CD4-positive, alpha-beta T cell treated with Interleukin-17A for 1 hour (primary cell): ENCODE measurements around the gene MCF2L.

ENCODE experiments used
- DNase-seq: peaks from one replicate; pipeline ENCODE4 v3.0.0-alpha.2; 2020

MCF2L gene

GRCh38 chr13:113116871-113117271, 147.9 kb downstream of the MCF2L start:
- DNase-seq, result no peak

DNA sequence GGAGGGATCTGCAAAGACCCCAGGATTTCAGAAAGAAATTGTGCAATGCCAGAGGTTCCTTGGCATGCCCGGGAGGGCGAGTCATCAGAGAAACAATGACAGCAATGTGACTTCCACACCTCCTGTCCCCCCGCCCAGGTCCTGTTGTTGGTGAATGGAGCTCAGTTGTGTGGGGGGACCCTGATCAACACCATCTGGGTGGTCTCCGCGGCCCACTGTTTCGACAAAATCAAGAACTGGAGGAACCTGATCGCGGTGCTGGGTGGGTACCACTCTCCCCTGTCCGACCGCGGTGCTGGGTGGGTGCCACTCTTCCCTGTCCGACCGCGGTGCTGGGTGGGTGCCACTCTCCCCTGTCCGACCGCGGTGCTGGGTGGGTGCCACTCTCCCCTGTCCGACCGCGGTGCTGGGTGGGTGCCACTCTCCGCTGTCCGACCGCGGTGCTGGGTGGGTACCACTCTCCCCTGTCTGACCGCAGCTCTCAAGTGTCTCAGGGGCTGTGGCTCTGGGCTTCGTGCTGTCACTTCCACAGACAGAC, 148.4 kb downstream of the MCF2L start:
- DNase-seq, result no peak

DNA sequence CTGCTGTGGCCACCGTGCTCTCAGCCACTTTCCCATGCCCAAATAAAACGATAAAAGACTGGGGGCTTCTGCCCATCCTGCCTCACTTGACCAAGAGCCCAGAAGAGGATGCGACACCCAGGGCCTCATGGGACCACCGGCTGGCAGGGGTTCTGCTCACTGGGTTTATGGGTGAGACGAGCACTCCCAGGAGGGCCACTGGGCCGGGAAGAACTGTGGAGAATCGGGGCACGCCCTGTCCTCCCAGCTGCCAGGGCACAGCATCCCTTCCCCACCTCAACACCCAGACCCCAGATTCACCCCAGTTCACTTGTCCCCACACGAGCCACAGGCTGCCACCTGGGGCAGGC, 148.9 kb downstream of the MCF2L start:
- no peak for DNase-seq

DNA sequence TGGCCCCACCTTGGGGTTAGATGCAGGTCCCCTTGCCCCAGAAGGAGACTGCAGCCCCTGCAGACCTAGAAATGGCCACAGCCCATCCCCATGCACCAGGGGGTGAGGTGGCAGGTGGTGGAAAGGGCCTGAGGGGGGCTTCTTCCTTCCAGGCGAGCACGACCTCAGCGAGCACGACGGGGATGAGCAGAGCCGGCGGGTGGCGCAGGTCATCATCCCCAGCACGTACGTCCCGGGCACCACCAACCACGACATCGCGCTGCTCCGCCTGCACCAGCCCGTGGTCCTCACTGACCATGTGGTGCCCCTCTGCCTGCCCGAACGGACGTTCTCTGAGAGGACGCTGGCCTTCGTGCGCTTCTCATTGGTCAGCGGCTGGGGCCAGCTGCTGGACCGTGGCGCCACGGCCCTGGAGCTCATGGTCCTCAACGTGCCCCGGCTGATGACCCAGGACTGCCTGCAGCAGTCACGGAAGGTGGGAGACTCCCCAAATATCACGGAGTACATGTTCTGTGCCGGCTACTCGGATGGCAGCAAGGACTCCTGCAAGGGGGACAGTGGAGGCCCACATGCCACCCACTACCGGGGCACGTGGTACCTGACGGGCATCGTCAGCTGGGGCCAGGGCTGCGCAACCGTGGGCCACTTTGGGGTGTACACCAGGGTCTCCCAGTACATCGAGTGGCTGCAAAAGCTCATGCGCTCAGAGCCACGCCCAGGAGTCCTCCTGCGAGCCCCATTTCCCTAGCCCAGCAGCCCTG, 149.4 kb downstream of the MCF2L start:
- no peak for DNase-seq

GRCh38 chr13:113119166-113119821, 150.3 kb downstream of the MCF2L start:
- no peak for DNase-seq

GRCh38 chr13:113119822-113120189, 150.8 kb downstream of the MCF2L start:
- DNase-seq, result no peak

DNA sequence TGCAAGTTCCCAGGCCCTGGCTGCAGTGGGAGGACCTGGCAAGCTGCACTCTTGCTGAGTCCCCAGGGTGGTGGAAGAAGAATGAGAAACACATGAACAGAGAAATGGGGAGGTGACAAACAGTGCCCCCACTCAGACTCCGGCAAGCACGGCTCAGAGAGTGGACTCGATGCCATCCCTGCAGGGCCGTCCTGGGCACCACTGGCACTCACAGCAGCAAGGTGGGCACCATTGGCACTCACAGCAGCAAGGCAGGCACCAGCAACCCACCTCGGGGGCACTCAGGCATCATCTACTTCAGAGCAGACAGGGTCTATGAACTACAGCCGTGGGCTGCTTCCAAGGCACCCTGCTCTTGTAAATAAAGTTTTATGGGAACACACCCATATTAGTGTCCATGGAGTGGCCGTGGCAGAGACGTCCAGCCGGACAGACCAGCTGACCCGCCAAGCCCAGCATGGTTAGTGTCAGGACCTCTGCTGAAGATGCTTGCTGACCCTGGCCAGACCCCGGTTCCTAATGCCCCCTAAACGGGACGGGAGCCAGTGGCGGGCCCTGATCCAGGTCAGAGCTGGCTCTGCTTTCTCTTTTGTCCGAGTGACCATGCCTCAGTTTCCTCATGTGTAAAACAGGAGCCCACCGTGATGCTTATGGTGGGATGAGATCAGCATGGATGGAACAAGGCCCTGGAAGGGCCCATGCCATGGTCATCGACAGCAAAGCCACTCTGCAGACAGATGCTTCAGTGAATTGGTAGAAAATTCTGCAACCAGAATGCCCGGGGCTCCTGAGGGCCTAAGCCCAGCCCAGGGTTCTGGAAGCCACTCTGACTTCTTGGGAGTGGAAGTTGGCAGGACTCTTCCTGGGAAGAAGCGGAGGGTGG, 151.5 kb downstream of the MCF2L start:
- no peak for DNase-seq

- DNase-seq, result no peak
These were observed 152.3 kb downstream of the MCF2L start for GRCh38 chr13:113121183-113121927.

DNA sequence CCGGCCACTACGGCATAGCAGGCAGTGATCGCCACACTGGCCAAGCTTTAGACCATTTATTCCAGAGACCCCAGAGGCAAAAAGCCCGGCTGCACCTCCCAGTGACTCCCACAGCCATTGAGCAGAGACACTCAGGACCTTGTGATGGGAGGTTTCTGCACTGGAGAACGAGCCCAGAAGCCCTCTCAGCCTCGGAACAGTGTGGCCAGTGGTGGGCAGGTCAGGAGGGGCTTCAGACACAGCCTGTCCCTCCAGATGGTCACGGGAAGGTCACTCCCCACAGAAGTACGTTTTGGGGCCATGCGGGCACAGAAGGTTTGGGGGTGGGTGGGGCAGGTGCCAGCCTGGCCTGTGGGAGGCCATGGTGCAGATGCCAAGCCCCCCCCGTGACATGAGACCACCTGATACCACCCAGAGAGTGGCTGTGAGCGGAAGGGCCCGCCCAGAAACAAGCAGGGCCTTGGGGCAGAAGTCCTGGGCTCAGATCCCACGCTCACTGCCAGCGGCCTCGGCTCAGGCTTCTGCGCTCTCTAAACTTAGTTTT, 153.0 kb downstream of the MCF2L start:
- DNase-seq, result no peak

DNA sequence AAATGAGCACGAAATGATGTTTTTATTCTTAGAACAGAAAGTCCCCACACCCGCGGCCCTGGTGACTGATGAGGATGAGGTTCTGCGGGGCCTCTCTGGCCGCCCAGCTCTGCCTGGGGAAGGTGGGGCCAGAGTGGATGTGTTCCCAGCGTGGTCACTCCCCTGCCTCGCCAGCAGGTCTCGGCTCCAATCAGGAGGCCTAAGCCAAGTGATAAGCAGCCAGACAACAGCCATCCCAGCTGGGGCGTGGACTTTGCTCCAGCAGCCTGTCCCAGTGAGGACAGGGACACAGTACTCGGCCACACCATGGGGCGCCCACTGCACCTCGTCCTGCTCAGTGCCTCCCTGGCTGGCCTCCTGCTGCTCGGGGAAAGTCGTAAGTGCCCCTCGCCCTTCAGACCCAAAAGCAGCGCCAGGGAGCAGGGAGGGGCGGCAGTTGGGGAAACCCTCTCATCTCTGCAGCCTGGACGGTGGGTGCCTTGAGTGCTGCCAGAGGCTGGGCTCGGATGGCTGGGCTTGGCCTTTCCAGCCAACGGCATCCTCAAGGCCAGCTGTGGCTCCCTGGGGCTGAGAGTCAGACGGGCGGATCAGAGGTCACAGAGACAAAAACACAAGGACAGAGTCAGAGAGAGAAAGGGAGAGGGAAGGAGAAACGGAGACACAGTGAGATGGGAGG, 153.7 kb downstream of the MCF2L start, which contains the start of gene F10:
F10 (plus strand) TSS at position 250 of the 676 bp plus-strand sequence; CDS start at position 307, 57 bp downstream.
- DNase-seq, result no peak

- no peak for DNase-seq
These were observed 154.5 kb downstream of the MCF2L start for GRCh38 chr13:113123226-113124201.

DNA sequence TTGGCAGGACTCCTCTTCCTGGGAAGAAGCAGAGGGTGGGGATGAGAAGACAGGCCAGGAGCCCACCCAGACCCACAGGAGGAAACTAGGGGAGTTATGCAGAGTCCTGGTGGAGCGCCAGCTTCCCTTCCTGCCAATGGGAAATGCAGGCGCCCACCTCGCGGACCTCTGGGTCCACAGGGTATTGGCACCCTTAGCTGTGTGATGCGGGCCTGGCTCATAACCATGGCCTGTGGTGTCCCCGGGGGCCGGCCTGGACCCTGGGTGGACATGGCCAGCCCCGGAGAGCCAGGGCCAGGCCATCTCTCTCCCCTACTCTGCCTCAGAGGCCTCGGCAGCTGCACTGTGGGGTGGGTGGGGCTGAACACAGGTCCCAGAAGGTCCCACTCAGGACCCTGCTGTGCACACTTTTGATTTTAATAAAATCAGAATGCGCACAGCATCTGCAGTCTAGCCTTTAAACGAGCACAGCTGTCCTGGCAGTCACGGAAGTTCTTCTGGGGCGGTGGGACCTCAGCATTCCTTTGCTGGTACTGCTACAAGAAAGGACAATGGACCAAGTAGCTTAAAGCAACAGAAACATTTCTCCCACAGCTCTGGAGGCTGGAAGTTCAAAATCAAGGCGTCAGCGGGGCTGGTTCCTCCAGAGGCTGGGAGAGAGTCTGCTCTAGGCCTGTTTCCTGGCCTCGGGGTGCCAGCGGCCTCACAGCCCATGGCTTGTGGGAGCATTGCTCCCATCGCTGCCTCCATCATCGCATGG, 155.4 kb downstream of the MCF2L start:
- no peak for DNase-seq

GRCh38 chr13:113125506-113126264, 156.7 kb downstream of the MCF2L start:
- DNase-seq, result no peak

DNA sequence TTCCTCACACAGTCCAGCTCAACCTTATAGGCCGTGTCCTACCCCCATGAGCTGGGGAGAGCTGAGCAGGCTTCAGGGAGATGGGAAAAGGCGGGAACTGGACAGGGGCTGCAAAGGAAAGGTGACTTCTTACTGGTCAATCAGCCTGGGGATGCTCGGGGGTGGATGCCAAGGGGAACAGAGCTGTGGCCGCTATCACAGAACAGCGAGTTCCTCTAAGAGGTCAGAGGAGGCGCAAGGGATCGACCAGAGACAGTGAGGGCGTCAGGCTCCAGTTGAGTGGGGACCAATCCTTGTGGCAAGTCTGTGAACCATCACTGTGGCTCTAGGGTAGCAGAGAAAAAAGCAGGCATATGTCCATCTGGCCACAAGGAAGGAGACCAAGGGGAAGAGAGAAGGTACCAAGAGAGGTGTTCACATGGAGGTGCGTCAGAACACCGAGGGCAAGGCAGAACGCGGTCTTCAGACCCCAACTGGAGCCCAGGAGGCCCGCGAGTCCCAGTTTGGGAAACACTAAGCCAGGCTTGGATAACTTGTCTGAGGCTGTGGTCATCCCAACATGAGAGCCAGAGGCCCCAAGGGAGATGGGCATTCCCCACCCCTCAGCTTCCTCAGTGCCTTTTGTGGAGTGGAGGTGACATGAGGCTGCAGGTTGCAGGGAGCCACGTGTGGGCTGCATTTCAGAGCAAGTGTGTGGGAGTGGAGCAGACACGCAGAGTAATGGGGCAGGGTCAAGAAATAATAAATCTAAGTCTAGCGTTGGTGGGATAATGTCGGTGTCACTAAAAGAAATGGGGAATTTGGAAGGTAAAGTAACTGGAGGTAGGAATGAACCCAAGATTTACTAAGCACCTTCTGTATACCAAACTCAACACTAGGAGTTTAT, 157.5 kb downstream of the MCF2L start:
- DNase-seq, result no peak

GRCh38 chr13:113129480-113129879, 160.5 kb downstream of the MCF2L start:
- DNase-seq, result no peak

DNA sequence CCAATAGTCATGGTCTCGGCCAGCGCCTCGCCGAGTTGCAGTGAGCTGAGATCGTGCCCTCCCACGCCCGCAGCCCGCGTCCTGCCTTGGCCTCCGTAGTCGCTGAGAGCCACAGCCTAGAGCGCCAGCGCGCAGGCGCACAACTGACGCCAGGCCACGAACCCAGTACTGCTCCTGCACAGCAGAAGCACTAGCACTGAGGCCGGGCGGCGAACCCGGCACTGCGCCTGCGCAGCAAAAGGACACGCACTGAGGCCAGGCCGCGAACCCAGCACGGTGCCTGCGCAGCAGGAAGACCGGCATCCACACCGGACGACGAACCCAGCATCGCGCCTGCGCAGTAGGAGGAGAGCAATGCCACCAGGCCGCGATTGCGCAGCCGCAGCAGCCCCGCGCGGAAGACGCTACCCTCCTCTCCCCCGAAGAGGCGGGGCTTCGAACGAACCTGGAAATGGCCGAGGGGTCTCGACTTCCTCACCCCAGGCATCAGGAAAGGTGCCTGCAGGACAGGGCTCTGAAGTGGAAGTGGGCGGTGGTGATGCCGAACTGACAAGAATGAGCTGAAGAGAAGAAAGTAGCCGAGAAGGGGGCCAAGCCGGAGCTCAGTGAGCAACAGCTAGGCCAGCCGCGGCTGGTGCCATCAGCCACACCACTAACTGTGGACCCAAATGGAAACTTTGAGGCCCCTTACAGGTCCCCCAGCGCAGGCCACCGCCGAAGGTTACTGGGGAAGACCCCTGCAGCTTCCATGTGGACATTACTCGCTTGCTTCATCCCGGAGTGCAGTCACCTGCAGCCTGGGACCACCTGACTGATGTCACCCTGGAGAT, 161.1 kb downstream of the MCF2L start:
- DNase-seq, result peak; percentile 36

DNA sequence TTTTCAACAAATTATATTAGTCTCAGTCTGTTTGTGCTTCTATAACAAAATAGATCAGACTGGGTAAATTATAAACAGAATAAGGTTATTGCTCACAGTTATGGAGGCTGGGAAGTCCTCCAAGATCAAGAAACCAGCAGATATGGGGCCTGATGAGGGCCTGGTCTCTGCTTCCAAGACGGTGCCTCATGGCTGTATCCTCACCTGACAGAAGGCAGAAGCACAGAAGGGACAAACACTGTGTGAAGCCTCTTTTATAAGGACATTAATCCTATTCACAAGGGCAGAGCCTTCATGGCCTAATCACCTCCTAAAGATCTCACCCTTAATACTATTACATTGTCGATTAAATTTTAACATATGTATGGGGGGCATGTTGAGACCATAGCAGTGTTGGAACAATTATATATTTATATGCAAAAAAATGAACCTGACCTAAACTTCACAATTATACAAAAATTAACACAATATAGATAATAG, 166.3 kb downstream of the MCF2L start:
- DNase-seq, result no peak
